Measurements from ENCODE around the gene ZNF593OS.

The ZNF593OS gene

GRCh38 chr1:26171084-26172072, at the start of gene ZNF593OS:
Gene ZNF593OS (minus strand): TSS chr1:26171832. CDS start chr1:26171661, 171 bp downstream.
- no peak for DNase-seq

GRCh38 chr1:26221094-26221493, 49.5 kb upstream of the ZNF593OS start:
- DNase-seq: no peak

GRCh38 chr1:26220199-26220912, 48.7 kb upstream of the ZNF593OS start:
- no peak for DNase-seq

GRCh38 chr1:26218906-26219494, 47.4 kb upstream of the ZNF593OS start:
- DNase-seq: no peak

GRCh38 chr1:26215246-26215645, 43.6 kb upstream of the ZNF593OS start:
- no peak for DNase-seq

GRCh38 chr1:26213335-26213905, 41.8 kb upstream of the ZNF593OS start:
- no peak for DNase-seq

- no peak for DNase-seq
These were observed 41.1 kb upstream of the ZNF593OS start for GRCh38 chr1:26212726-26213125.

GRCh38 chr1:26210147-26210870, 38.7 kb upstream of the ZNF593OS start:
- no peak for DNase-seq

- no peak for DNase-seq
These were observed 32.1 kb upstream of the ZNF593OS start for GRCh38 chr1:26203642-26204318.

- DNase-seq: no peak
These were observed 28.8 kb upstream of the ZNF593OS start for GRCh38 chr1:26200413-26200812.

- DNase-seq: no peak
These were observed 26.2 kb upstream of the ZNF593OS start for GRCh38 chr1:26197813-26198212.

GRCh38 chr1:26197301-26197700, 25.7 kb upstream of the ZNF593OS start:
- no peak for DNase-seq

GRCh38 chr1:26195805-26196204, 24.2 kb upstream of the ZNF593OS start:
- no peak for DNase-seq

- no peak for DNase-seq
These were observed 20.1 kb upstream of the ZNF593OS start for GRCh38 chr1:26191739-26192138.

- no peak for DNase-seq
These were observed 18.8 kb upstream of the ZNF593OS start, which contains the start of gene CATSPER4 for GRCh38 chr1:26190373-26190987. Gene CATSPER4 (plus strand): TSS chr1:26190602. CDS start chr1:26190628, 26 bp downstream.

GRCh38 chr1:26189751-26190275, 18.2 kb upstream of the ZNF593OS start:
- DNase-seq: no peak

- no peak for DNase-seq
These were observed 17.7 kb upstream of the ZNF593OS start for GRCh38 chr1:26189331-26189730.

GRCh38 chr1:26188477-26188876, 16.8 kb upstream of the ZNF593OS start:
- DNase-seq: no peak

GRCh38 chr1:26187882-26188281, 16.2 kb upstream of the ZNF593OS start:
- no peak for DNase-seq

- DNase-seq: no peak
These were observed 13.3 kb upstream of the ZNF593OS start for GRCh38 chr1:26184883-26185282.

GRCh38 chr1:26184086-26184485, 12.5 kb upstream of the ZNF593OS start:
- no peak for DNase-seq

Data from CD4-positive, alpha-beta T cell treated with Interleukin-15 for 1 hour (primary cell).